WTC11 (cell line): ENCODE results near the gene CCNB2. TPM values are rescaled to one million over a fixed set of nuclear protein-coding genes. Genes with fewer than 3 reads are reported as not detected.

ENCODE experiments used
- ATAC-seq: fragments of 200-7000 bp; cut with Tn5 transposase; 2 replicates; pipeline ENCODE4 v1.10.0; 2021; ENCODE audit warnings: mild to moderate bottlenecking, moderate library complexity
- CTCF ChIA-PET: fragments of 300-600 bp; sonication (Branson Sonifier 250); formaldehyde crosslinking; loops from one replicate; lab custom pipeline; 2021; ENCODE audit warnings: antibody characterized with exemption; lab: Charles Lee
- POLR2A ChIA-PET: fragments of 350-600 bp; sonication (Branson Sonifier 250); formaldehyde crosslinking; loops from one replicate; lab custom pipeline; 2021; ENCODE audit warnings: antibody characterized with exemption; lab: Charles Lee
- DNase-seq: peaks from one replicate; pipeline ENCODE4 v3.0.0; 2021; ENCODE audit warnings: low spot score
- H3K27ac Mint-ChIP-seq: 2 replicates; pipeline ENCODE4 v1.8.0; 2021; ENCODE audit warnings: mixed read lengths
- H3K27me3 Mint-ChIP-seq: 2 replicates; pipeline ENCODE4 v1.8.0; 2021; ENCODE audit warnings: low read depth, mild to moderate bottlenecking, moderate library complexity, mixed read lengths
- H3K36me3 Mint-ChIP-seq: 2 replicates; pipeline ENCODE4 v1.8.0; 2021; ENCODE audit warnings: mixed read lengths
- H3K4me1 Mint-ChIP-seq: 2 replicates; pipeline ENCODE4 v1.8.0; 2022; ENCODE audit warnings: mixed read lengths
- H3K4me3 Mint-ChIP-seq: 2 replicates; pipeline ENCODE4 v1.8.0; 2021; ENCODE audit warnings: mild to moderate bottlenecking, moderate library complexity, mixed read lengths
- H3K9me3 Mint-ChIP-seq: 2 replicates; pipeline ENCODE4 v1.8.0; 2021; ENCODE audit warnings: mixed read lengths
- CREM ChIP-seq: sonication (generic); formaldehyde crosslinking; IDR thresholded peaks from 2 replicates; pipeline ENCODE4 v1.8.1; 2022; ENCODE audit warnings: mild to moderate bottlenecking, missing genetic modification reagents, moderate library complexity
- CTCF ChIP-seq: fragments of 200-600 bp; IDR thresholded peaks from 2 replicates; pipeline ENCODE4 v1.8.0; 2022; ENCODE audit warnings: antibody characterized with exemption
- ESRRA ChIP-seq: sonication (generic); formaldehyde crosslinking; IDR thresholded peaks from 2 replicates; pipeline ENCODE4 v1.8.1; 2022; ENCODE audit warnings: mild to moderate bottlenecking, missing genetic modification reagents, borderline replicate concordance
- GABPB1 ChIP-seq: sonication (generic); formaldehyde crosslinking; IDR thresholded peaks from 2 replicates; pipeline ENCODE4 v1.8.1; 2023; ENCODE audit warnings: mild to moderate bottlenecking, missing genetic modification reagents
- GRHL2 ChIP-seq: fragments of 250-450 bp; sonication (Bioruptor Pico); IDR thresholded peaks from 2 replicates; pipeline ENCODE4 v1.8.0; 2022; ENCODE audit warnings: mild to moderate bottlenecking, moderate library complexity; ENCODE audit not compliant: insufficient replicate concordance, severe bottlenecking
- PRRX2 ChIP-seq: fragments of 250-450 bp; sonication (Bioruptor Pico); IDR thresholded peaks from 2 replicates; pipeline ENCODE4 v1.8.0; 2021; ENCODE audit warnings: mild to moderate bottlenecking
- ZNF121 ChIP-seq: sonication (generic); formaldehyde crosslinking; IDR thresholded peaks from 2 replicates; pipeline ENCODE4 v1.8.0; 2023; ENCODE audit warnings: missing genetic modification reagents
- ZNF423 ChIP-seq: fragments of 250-450 bp; sonication (Bioruptor Pico); IDR thresholded peaks from 2 replicates; pipeline ENCODE4 v2.1.2; 2022; ENCODE audit warnings: mild to moderate bottlenecking, moderate library complexity
- total RNA-seq: library from RNA; stranded (reverse); gene quantifications from 3 replicates; pipeline ENCODE4 v1.2.3, GENCODE V29; 2021
- TF ChIP-seq, protein P1 (sequence below): sonication (generic); formaldehyde crosslinking; IDR thresholded peaks from 2 replicates; pipeline ENCODE4 v1.8.1; 2022; ENCODE audit warnings: low read depth, missing genetic modification reagents, borderline replicate concordance
- TF ChIP-seq, protein P2 (sequence below): sonication (generic); formaldehyde crosslinking; IDR thresholded peaks from 2 replicates; pipeline ENCODE4 v1.8.1; 2023; ENCODE audit warnings: mild to moderate bottlenecking, missing genetic modification reagents, moderate library complexity
- TF ChIP-seq, protein P3 (sequence below): fragments of 250-450 bp; sonication (Bioruptor Pico); IDR thresholded peaks from 2 replicates; pipeline ENCODE4 v2.1.2; 2022; ENCODE audit warnings: mild to moderate bottlenecking, moderate library complexity

The CCNB2 gene
- total RNA-seq, 1 experiment from 2014 or later, result 93.3 TPM

DNA sequence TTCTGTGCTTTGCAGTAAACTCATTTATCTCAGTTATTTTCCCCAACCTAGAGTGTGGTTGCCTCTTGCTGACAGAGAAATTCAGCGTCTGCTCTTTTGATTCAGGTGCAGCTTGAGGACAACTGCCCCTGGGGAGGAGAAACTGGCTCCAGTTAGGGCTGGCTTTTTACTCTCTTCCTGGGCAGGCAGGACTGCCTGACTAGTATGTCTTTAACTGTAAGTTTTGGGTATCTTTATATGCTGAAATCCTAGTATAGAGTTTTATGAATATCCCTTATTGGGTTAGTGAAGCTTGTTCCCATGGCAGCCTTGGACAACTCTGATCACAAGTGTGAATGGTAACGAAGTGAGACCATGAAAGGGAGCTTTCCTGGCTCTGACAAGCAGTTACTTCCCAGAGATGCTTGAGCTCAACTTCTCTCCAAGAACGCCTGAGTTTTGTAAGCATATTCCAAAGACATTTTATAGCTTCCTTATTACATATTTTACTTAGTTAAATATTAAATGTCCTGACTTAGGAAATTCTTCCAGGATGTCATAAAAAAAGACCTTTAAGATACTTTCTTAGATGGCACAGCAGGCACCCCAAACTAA is 27.1 kb downstream of the CCNB2 start:
- no peak for TF ChIP-seq GRHL2
- TF ChIP-seq GABPB1 (CRISPR knock-in tag), result no peak
- TF ChIP-seq, all 79 proteins: peak for 0
- no peaks in the 10 kb centered on the region for H3K4me1 Mint-ChIP-seq
- no peak overlapping the region for H3K27ac Mint-ChIP-seq
- no peak overlapping the region for H3K4me3 Mint-ChIP-seq
- POLR2A ChIA-PET, result no interaction called here
- CTCF ChIA-PET, result interaction anchor here (1.5 kb wide), 1 partner anchor 397 kb away, joined by 4 read pairs; no protein-coding TSS in a partner anchor
- no peaks in the 10 kb centered on the region for H3K27me3 Mint-ChIP-seq
- DNase-seq, result no peak
- H3K9me3 Mint-ChIP-seq, result peaks cover 29% of the 10 kb centered on the region
- peaks cover 91% of the 10 kb centered on the region for H3K36me3 Mint-ChIP-seq
- ATAC-seq, result no peak

- Mint-ChIP-seq H3K4me1 (peaks cover 5% of the 10 kb centered on the region), H3K36me3 (peaks cover 90% of the 10 kb centered on the region), H3K27ac (no peak overlapping the region), H3K9me3 (peaks cover 15% of the 10 kb centered on the region), H3K4me3 (no peak overlapping the region), H3K27me3 (no peaks in the 10 kb centered on the region)
- ATAC-seq (no peak), DNase-seq (no peak)
- ChIA-PET POLR2A (no interaction called here), CTCF (no interaction called here)
- TF ChIP-seq, protein P1, sequence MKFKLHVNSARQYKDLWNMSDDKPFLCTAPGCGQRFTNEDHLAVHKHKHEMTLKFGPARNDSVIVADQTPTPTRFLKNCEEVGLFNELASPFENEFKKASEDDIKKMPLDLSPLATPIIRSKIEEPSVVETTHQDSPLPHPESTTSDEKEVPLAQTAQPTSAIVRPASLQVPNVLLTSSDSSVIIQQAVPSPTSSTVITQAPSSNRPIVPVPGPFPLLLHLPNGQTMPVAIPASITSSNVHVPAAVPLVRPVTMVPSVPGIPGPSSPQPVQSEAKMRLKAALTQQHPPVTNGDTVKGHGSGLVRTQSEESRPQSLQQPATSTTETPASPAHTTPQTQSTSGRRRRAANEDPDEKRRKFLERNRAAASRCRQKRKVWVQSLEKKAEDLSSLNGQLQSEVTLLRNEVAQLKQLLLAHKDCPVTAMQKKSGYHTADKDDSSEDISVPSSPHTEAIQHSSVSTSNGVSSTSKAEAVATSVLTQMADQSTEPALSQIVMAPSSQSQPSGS, result no peak
- no peak for TF ChIP-seq CREM (CRISPR knock-in tag)
- TF ChIP-seq PRRX2 (CRISPR knock-in tag), result no peak
- no peak for TF ChIP-seq ZNF121 (CRISPR knock-in tag)
These were observed 29.0 kb downstream of the CCNB2 start for GRCh38 chr15:59133929-59134427.

DNA sequence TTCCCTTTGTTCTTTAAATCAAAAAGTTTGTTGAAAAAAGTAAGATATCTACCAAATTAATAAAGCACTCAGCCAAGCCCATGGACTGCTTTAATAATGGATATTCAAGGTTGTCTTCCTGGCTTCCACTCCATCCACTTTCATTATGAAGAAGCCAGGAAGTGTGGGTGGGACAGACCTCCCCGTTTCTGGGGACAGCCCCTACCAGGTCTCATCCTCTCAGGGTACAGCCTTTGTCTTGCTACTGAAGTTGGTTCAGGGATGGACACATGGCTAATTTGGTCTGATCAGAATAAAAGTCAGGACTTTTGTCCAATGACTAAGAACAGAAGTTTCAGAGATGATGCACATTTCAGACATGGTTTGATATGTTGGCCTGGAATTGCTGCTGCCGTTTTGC is 32.6 kb downstream of the CCNB2 start:
- ChIA-PET CTCF (interaction anchor here (1.0 to 1.5 kb wide), 9 partner anchors 10 to 391 kb away, joined by 3 to 8 read pairs (median 3); partner anchors contain the start of gene MINDY2), POLR2A (no interaction called here)
- Mint-ChIP-seq H3K27ac (peak overlapping the region; percentile 7; the same call in 1 of the 2 replicates), H3K27me3 (no peaks in the 10 kb centered on the region), H3K4me1 (peaks cover 5% of the 10 kb centered on the region), H3K36me3 (peaks cover 71% of the 10 kb centered on the region), H3K4me3 (no peak overlapping the region), H3K9me3 (no peaks in the 10 kb centered on the region)
- ATAC-seq (no peak), DNase-seq (no peak)
- TF ChIP-seq ZNF121 (CRISPR knock-in tag) (no peak), ESRRA (no peak)
- TF ChIP-seq, protein P2, sequence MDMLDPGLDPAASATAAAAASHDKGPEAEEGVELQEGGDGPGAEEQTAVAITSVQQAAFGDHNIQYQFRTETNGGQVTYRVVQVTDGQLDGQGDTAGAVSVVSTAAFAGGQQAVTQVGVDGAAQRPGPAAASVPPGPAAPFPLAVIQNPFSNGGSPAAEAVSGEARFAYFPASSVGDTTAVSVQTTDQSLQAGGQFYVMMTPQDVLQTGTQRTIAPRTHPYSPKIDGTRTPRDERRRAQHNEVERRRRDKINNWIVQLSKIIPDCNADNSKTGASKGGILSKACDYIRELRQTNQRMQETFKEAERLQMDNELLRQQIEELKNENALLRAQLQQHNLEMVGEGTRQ (CRISPR knock-in tag), result no peak
- TF ChIP-seq, all 79 proteins: peak for 0

GRCh38 chr15:59138243-59138642 is 33.3 kb downstream of the CCNB2 start:
- ATAC-seq, result peak; percentile 95
- Mint-ChIP-seq H3K4me3 (no peak overlapping the region), H3K27me3 (no peaks in the 10 kb centered on the region), H3K4me1 (peaks cover 5% of the 10 kb centered on the region), H3K9me3 (no peaks in the 10 kb centered on the region), H3K27ac (peak overlapping the region; percentile 7; the same call in 1 of the 2 replicates), H3K36me3 (peaks cover 69% of the 10 kb centered on the region)
- ChIA-PET CTCF (interaction anchor here (0.6 to 1.5 kb wide), 16 partner anchors 9 to 391 kb away, joined by 3 to 8 read pairs (median 3); partner anchors contain the start of gene MINDY2), POLR2A (interaction anchor here (1.0 kb wide), 1 partner anchor 234 kb away, joined by 3 read pairs; the partner anchor contains the start of gene MYO1E)
- DNase-seq, result peak; percentile 83
- TF ChIP-seq GABPB1 (CRISPR knock-in tag), result no peak
- TF ChIP-seq, protein P3, sequence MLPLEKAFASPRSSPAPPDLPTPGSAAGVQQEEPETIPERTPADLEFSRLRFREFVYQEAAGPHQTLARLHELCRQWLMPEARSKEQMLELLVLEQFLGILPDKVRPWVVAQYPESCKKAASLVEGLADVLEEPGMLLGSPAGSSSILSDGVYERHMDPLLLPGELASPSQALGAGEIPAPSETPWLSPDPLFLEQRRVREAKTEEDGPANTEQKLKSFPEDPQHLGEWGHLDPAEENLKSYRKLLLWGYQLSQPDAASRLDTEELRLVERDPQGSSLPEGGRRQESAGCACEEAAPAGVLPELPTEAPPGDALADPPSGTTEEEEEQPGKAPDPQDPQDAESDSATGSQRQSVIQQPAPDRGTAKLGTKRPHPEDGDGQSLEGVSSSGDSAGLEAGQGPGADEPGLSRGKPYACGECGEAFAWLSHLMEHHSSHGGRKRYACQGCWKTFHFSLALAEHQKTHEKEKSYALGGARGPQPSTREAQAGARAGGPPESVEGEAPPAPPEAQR, result peak; percentile 67; the same call in 1 of the 2 replicates
- peak; percentile 39; the same call in 1 of the 2 replicates for TF ChIP-seq CTCF
- 0 out of 2 replicates have a peak, but pooled peaks have one; percentile 20 for TF ChIP-seq ZNF423 (CRISPR knock-in tag)
- no peak for TF ChIP-seq CREM (CRISPR knock-in tag)
